ENCODE measurements around the gene PVRIG. TPM values are rescaled to one million over a fixed set of nuclear protein-coding genes. Genes with fewer than 3 reads are reported as not detected.
"Not testable (repeated sequence)": the region's sequence is repeated elsewhere in the genome, so short reads cannot be mapped to it uniquely, and the experiment has no call there.

The PVRIG gene
- total RNA-seq, 2 experiments from 2014 or later = 86.1 to 86.2 TPM

DNA sequence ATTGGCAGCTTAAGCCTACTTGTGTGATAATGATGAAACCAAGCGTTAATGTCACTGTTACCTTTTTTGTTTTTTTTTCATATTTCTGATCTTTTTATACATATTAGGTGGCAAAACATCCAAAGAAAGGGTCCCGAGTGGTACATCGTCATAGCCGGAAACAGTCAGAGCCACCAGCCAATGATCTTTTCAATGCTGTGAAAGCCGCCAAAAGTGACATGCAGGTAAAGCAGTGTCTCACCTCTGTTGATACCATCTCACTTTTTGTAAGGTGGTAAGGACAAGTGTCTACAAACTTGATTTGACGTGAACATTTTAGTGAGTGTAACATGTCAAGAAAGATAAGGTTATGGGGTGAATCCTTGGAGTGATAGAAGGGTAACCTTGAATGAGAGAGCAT, 37.1 kb upstream of the PVRIG start:
- POLR2A ChIA-PET = interaction anchor here (0.6 to 4.2 kb wide), 7 partner anchors 17 to 716 kb away, joined by 3 to 17 read pairs (median 3); partner anchors contain the start of genes LAMTOR4, MEPCE and ZCWPW1
- not testable (repeated sequence) for H3K27ac Mint-ChIP-seq, H3K36me3 Mint-ChIP-seq

DNA sequence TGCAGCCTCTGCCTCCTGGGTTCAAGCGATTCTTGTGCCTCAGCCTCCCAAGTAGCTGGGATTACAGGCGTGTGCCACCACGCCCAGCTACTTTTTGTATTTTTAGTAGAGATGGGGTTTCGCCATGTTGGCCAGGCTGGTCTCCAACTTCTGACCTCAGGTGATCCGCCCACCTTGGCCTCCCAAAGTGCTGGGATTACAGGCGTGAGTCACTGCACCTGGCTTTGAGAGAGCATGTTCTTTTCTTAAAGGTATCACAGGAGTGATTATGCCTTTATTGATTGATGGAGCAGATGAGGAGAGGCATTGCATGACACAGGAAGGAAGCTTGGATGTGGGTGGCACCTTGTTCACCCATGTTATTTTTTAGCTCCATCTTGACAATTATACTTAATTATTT, 36.7 kb upstream of the PVRIG start:
- H3K36me3 Mint-ChIP-seq; ATAC-seq (ENCODE audit: low read depth); DNase-seq; H3K4me3 Mint-ChIP-seq; H3K27ac Mint-ChIP-seq; H3K27me3 Mint-ChIP-seq; H3K9me3 Mint-ChIP-seq: not testable (repeated sequence)
- POLR2A ChIA-PET = interaction anchor here (1.1 to 4.2 kb wide), 5 partner anchors 17 to 246 kb away, joined by 3 to 17 read pairs (median 3); partner anchors contain the start of genes LAMTOR4, MEPCE and ZCWPW1
- peaks cover 34% of the 10 kb centered on the region for H3K4me1 Mint-ChIP-seq

More for the DNA sequence above, 37.1 kb upstream of the PVRIG start:
- not testable (repeated sequence) for ATAC-seq (ENCODE audit: low read depth); H3K27me3 Mint-ChIP-seq; DNase-seq; H3K9me3 Mint-ChIP-seq; H3K4me3 Mint-ChIP-seq
- peaks cover 34% of the 10 kb centered on the region for H3K4me1 Mint-ChIP-seq

DNA sequence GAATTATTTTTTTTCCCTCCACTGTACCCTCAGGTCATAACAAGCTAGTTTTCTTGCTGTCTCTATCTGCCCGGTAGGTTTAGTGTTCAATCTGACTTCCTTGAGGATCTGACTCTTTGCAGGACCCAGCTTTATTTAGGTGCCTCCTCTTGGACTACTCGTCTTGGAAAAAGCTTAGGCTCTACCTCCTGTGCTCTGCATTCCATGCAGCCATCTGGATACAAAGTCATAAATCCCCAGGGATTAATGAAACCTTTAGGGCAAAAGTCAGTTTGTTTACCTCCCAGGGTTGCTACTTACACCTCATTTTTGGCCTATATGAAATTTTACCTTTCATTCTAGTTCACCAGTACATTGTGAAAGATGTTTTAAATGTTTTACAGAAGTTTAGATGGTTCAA, 34.0 kb upstream of the PVRIG start:
- Mint-ChIP-seq H3K9me3 (no peaks in the 10 kb centered on the region), H3K27ac (no peak overlapping the region), H3K27me3 (no peaks in the 10 kb centered on the region), H3K4me3 (no peak overlapping the region), H3K36me3 (peaks cover 3% of the 10 kb centered on the region), H3K4me1 (peaks cover 35% of the 10 kb centered on the region)
- ATAC-seq (ENCODE audit: low read depth) = no peak
- POLR2A ChIA-PET = no interaction called here
- no peak for DNase-seq

DNA sequence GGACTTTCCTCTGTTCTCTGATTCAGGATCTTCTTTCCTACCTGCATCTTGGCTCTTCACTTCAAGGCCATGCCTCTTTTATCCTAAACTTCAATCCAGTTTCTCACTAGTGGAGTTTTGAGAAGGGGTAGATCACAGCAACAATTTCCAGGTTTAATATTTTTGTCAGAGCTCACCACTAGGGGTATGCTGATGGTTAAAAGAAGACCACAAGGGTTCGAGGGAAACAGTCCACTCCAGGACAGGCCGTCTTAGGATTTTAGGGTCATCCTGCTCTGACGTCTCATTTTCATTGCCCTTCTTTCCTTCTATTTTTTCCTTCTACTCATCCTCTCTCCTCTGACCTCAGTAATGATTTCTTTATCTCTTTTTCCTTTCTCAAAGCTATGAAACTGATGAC, 30.7 kb upstream of the PVRIG start:
- Mint-ChIP-seq H3K27me3 (no peaks in the 10 kb centered on the region), H3K4me1 (peaks cover 24% of the 10 kb centered on the region), H3K4me3 (no peak overlapping the region), H3K27ac (peak overlapping the region; percentile 62), H3K36me3 (peaks cover 13% of the 10 kb centered on the region), H3K9me3 (no peaks in the 10 kb centered on the region)
- POLR2A ChIA-PET = no interaction called here
- ATAC-seq (ENCODE audit: low read depth) (no peak), DNase-seq (no peak)

DNA sequence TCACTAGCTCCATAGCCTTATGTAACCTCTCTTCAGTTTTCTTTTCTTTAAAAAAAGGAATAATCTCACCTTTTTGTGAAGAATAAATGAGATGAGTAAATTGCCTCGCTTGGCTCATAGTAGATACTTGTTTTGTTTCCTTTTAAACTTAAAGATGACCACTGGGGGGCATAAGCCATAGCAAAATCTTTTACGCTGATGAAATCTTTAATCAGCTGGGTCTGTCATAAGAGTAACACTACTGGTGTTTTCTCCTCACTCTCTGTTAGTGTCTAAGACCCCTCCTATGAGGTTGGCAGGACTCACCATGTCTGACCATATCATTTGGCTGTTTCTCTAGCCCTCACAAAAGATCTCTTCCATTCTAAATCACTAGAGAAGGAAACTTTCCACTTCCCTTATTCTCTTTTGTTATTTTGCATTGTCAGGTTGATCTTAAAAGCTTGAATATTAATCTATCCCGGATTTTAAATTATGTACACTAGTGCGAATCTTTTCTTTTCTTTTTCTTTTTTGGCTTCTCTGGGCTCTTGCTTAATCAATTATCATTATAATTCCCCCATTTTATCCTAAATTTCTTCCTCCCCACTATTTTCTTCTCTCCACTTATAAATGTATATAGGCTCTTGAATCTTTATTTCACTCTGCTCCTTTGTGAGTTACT, 29.6 kb upstream of the PVRIG start:
- Mint-ChIP-seq H3K36me3 (peaks cover 15% of the 10 kb centered on the region), H3K27me3 (no peaks in the 10 kb centered on the region), H3K4me1 (peaks cover 24% of the 10 kb centered on the region), H3K4me3 (no peak overlapping the region), H3K9me3 (no peaks in the 10 kb centered on the region), H3K27ac (peak overlapping the region; percentile 71)
- POLR2A ChIA-PET = interaction anchor here (0.5 to 1.4 kb wide), 9 partner anchors 10 to 58 kb away, joined by 3 to 8 read pairs (median 4); partner anchors contain the start of genes LAMTOR4 and TRAPPC14
- ATAC-seq (ENCODE audit: low read depth) (peak; percentile 90), DNase-seq (no peak)

DNA sequence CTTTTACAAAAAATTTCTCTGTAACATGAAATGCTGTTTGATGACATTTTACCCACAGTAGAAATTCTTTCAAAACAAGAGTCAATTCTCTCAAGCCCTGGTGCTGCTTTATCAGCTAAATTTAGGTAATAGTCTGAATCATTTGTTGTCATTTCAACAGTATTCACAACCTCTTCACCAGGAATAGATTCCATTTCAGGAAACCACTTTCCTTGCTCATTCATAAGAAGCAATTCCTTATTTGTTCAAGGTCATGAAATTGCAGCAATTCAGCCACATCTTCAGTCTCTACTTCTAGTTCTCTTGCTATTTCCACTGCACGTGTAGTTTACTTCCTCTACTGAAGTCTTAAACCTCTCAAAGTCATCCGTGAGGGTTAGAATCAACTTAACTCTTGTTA, 28.0 kb upstream of the PVRIG start:
- POLR2A ChIA-PET = interaction anchor here (1.1 kb wide), 1 partner anchor 161 kb away, joined by 3 read pairs; no protein-coding TSS in a partner anchor
- no peak for DNase-seq
- Mint-ChIP-seq H3K27ac (peak overlapping the region; percentile 52), H3K4me3 (no peak overlapping the region), H3K27me3 (no peaks in the 10 kb centered on the region), H3K36me3 (peaks cover 16% of the 10 kb centered on the region), H3K9me3 (no peaks in the 10 kb centered on the region), H3K4me1 (peaks cover 25% of the 10 kb centered on the region)
- no peak for ATAC-seq (ENCODE audit: low read depth)

DNA sequence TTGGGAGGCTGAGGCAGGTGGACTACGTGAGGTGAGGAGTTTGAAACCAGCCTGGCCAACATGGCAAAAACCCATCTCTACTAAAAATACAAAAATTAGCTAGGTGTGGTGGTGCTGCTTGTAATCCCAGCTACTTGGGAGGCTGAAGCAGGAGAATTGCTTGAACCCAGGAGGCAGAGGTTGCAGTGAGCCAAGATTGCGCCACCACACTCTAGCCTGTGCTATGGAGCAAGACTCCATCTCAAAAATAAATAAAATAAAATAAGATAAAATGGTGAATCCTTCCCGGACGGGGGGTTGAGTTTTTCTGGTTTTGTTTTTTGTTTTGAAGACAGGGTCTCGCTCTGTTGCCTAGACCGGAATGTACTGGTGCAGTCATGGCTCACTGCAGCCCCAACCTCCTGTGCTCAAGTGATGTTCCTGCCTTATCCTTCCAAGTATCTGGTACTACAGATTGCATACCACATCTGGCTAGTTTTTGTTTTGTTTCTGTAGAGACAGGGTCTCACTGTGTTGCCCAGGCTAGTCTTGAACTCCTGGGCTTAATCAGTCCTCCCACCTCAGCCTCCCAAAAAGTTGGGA, 27.4 kb upstream of the PVRIG start:
- POLR2A ChIA-PET = interaction anchor here (1.1 kb wide), 1 partner anchor 161 kb away, joined by 3 read pairs; no protein-coding TSS in a partner anchor
- H3K36me3 Mint-ChIP-seq = peaks cover 19% of the 10 kb centered on the region
- ATAC-seq (ENCODE audit: low read depth); H3K4me3 Mint-ChIP-seq; H3K27me3 Mint-ChIP-seq; DNase-seq; H3K9me3 Mint-ChIP-seq: not testable (repeated sequence)
- H3K4me1 Mint-ChIP-seq = peaks cover 25% of the 10 kb centered on the region
- peak overlapping the region; percentile 52 for H3K27ac Mint-ChIP-seq

DNA sequence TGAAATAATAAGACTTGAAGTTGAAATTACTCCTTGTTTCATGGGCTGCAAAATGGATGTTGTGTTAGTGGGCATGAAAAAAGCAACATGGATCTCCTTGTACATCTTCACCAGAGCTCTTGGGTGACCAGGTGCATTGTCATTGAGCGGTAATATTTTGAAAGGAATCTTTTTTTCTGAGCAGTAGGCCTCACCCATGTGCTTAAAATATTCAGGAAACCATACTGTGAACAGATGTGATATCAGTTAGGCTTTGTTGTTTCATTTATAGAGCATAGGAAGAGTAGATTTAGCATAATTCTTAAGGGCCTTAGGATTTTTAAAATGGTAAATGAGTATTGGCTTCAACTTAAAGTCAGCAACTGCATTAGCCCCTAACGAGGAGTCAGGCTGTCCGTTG, 26.8 kb upstream of the PVRIG start:
- H3K9me3 Mint-ChIP-seq = no peaks in the 10 kb centered on the region
- peaks cover 22% of the 10 kb centered on the region for H3K36me3 Mint-ChIP-seq
- no peaks in the 10 kb centered on the region for H3K27me3 Mint-ChIP-seq
- H3K4me1 Mint-ChIP-seq = peaks cover 25% of the 10 kb centered on the region
- POLR2A ChIA-PET = interaction anchor here (1.1 to 1.6 kb wide), 3 partner anchors 9 to 160 kb away, joined by 3 to 4 read pairs (median 3); no protein-coding TSS in a partner anchor
- H3K27ac Mint-ChIP-seq = no peak overlapping the region
- DNase-seq (no peak), ATAC-seq (ENCODE audit: low read depth) (no peak)
- H3K4me3 Mint-ChIP-seq = no peak overlapping the region

DNA sequence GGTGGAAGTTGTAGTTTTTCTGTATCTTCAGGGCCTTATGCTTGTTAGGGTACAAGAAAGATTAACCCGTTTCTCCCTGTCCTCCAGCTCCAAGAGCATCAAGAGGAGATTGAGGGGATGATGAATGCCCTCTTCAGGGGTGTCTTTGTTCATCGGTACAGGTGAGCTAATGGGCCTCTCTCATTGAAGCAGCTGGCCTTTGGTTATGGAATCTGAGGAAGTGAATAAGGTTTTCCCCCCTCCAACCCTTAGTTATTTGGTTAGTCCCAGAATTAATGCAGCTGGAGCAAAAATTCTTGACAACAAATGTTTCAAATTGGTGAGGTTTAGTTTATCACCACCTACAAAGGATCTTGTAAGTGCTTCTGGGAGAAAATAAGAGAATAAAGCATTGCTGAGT, 24.5 kb upstream of the PVRIG start:
- Mint-ChIP-seq H3K27ac (peak overlapping the region; percentile 23), H3K9me3 (no peaks in the 10 kb centered on the region), H3K4me3 (no peak overlapping the region), H3K27me3 (no peaks in the 10 kb centered on the region), H3K4me1 (peaks cover 18% of the 10 kb centered on the region), H3K36me3 (peaks cover 21% of the 10 kb centered on the region)
- DNase-seq = no peak
- POLR2A ChIA-PET = no interaction called here
- no peak for ATAC-seq (ENCODE audit: low read depth)

DNA sequence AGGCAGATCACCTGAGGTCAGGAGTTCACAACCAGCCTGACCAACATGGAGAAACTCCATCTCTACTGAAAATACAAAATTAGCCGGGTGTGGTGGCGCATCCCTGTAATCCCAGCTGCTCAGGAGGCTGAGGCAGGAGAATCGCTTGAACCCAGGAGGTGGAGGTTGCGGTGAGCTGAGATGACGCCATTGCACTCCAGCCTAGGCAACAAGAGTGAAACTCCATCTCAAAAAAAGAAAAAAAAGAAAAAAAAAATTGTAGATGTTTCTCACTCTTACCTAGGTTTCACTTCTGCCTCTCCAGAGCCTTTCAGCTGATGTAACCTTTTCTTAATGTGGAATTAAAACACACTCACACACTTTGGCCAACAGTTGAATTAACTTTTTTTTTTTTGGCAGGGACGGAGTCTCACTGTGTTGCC, 23.8 kb upstream of the PVRIG start:
- POLR2A ChIA-PET; H3K4me3 Mint-ChIP-seq; H3K27me3 Mint-ChIP-seq; ATAC-seq (ENCODE audit: low read depth); DNase-seq; H3K9me3 Mint-ChIP-seq: not testable (repeated sequence)
- H3K36me3 Mint-ChIP-seq = peaks cover 21% of the 10 kb centered on the region
- H3K4me1 Mint-ChIP-seq = peaks cover 14% of the 10 kb centered on the region
- H3K27ac Mint-ChIP-seq = peak overlapping the region; percentile 42

DNA sequence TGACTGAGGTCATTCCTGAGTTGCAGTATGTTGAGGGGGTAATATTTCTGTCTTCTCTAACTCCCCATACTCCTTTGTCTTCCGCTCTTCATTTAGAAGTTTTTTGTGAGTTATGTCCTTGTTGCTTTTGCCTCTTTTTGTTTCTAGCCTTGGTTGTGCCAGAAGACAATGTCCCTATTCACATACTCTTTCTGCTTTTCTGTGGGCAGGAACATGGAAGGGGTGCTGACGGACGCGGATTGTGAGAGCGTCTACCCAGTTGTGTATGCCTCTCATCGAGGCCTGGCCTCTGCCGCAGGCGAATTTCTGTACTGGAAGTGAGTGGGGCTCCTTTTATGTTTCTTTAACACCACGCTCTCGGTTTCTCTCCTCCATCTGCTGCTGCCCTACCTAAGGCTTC, 21.5 kb upstream of the PVRIG start:
- Mint-ChIP-seq H3K27ac (no peak overlapping the region), H3K9me3 (no peaks in the 10 kb centered on the region), H3K36me3 (peaks cover 21% of the 10 kb centered on the region), H3K27me3 (no peaks in the 10 kb centered on the region), H3K4me1 (peaks cover 3% of the 10 kb centered on the region), H3K4me3 (no peak overlapping the region)
- no peak for DNase-seq
- POLR2A ChIA-PET = no interaction called here
- no peak for ATAC-seq (ENCODE audit: low read depth)

DNA sequence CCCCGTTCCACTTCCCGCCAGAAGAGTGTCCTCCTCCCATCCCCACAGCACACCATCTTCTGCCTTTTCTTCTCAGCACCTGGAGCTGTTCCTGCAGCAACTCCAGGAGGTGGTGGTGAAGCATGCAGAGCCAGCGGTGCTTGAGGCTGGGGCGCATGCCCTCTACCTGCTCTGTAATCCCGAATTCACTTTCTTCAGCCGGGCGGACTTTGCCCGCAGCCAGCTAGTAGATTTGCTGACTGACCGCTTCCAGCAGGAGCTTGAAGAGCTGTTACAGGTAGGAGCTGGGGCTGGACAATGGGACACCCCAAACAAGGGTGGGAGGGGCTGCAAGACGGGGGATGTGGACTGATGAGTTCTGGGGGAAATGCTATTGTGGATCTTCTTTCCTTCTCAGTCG, 19.1 kb upstream of the PVRIG start:
- Mint-ChIP-seq H3K4me1 (peaks cover 3% of the 10 kb centered on the region), H3K27ac (no peak overlapping the region), H3K36me3 (peaks cover 18% of the 10 kb centered on the region), H3K27me3 (no peaks in the 10 kb centered on the region), H3K9me3 (no peaks in the 10 kb centered on the region), H3K4me3 (no peak overlapping the region)
- ATAC-seq (ENCODE audit: low read depth) (no peak), DNase-seq (no peak)
- POLR2A ChIA-PET = interaction anchor here (0.5 to 1.0 kb wide), 3 partner anchors 18 to 228 kb away, joined by 3 read pairs; partner anchors contain the start of gene ZCWPW1

DNA sequence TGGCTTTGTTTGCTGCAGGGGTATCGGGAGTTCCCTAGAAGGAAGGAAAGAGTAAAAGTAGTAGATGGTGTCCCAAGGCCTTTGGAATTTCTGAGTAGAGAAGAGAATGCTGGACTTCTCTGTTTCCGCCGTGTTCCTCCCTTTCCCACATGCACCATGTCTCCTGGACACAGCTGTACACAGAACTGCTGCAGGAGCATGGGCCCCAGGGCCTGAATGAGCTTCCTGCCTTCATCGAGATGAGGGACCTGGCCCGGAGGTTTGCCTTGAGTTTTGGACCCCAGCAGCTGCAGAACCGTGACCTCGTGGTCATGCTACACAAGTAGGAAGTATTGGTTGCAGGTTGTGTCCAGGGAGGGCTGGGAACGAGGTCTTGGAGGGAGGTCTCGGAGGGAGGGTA, 15.3 kb upstream of the PVRIG start:
- ATAC-seq (ENCODE audit: low read depth) (no peak), DNase-seq (no peak)
- Mint-ChIP-seq H3K27me3 (no peaks in the 10 kb centered on the region), H3K4me1 (peaks cover 14% of the 10 kb centered on the region), H3K27ac (no peak overlapping the region), H3K4me3 (no peak overlapping the region), H3K36me3 (peaks cover 17% of the 10 kb centered on the region), H3K9me3 (no peaks in the 10 kb centered on the region)
- POLR2A ChIA-PET = interaction anchor here (1.0 kb wide), 1 partner anchor 25 kb away, joined by 3 read pairs; no protein-coding TSS in a partner anchor
